GM21619 (cell line): Measurements from ENCODE around the gene CST8.

Experiments used
- ATAC-seq: cut with Tn5 transposase; IDR thresholded peaks from one replicate; pipeline ENCODE4 v1.9.1; 2021; ENCODE audit not compliant: unreplicated experiment

CST8 gene

GRCh38 chr20:23519556-23519955 is 28.6 kb downstream of the CST8 start:
- no peak for ATAC-seq

GRCh38 chr20:23520185-23520584 is 29.3 kb downstream of the CST8 start:
- ATAC-seq, result peak; percentile 56

- no peak for ATAC-seq
These were observed 33.2 kb downstream of the CST8 start for GRCh38 chr20:23524146-23524545.

- ATAC-seq, result no peak
These were observed 35.9 kb downstream of the CST8 start for GRCh38 chr20:23526850-23527249.

GRCh38 chr20:23528867-23529431 is 38.0 kb downstream of the CST8 start:
- no peak for ATAC-seq

- ATAC-seq, result no peak
These were observed 40.1 kb downstream of the CST8 start for GRCh38 chr20:23530937-23531567.

- no peak for ATAC-seq
These were observed 41.6 kb downstream of the CST8 start for GRCh38 chr20:23532533-23532932.

- ATAC-seq, result no peak
These were observed 42.2 kb downstream of the CST8 start for GRCh38 chr20:23533161-23533560.

GRCh38 chr20:23534801-23535593 is 44.1 kb downstream of the CST8 start:
- no peak for ATAC-seq

GRCh38 chr20:23536328-23536974 is 45.5 kb downstream of the CST8 start:
- no peak for ATAC-seq

GRCh38 chr20:23537030-23537429 is 46.1 kb downstream of the CST8 start:
- ATAC-seq, result no peak

GRCh38 chr20:23540624-23541023 is 49.7 kb downstream of the CST8 start:
- ATAC-seq, result no peak

- no peak for ATAC-seq
These were observed 50.4 kb downstream of the CST8 start for GRCh38 chr20:23541330-23541729.

GRCh38 chr20:23541776-23542175 is 50.9 kb downstream of the CST8 start:
- no peak for ATAC-seq

- ATAC-seq, result no peak
These were observed 51.9 kb downstream of the CST8 start for GRCh38 chr20:23542801-23543200.

- ATAC-seq, result no peak
These were observed 53.2 kb downstream of the CST8 start for GRCh38 chr20:23544133-23544532.
